ENCODE measurements around the gene TMEM120A.

Gene TMEM120A

GRCh38 chr7:75944507-75944906 lies 49.9 kb downstream of the TMEM120A start:
- no peak overlapping the region for H3K27ac ChIP-seq (ENCODE audit: low read depth, low read length)
- no peaks in the 10 kb centered on the region for H3K27me3 ChIP-seq (ENCODE audit: control insufficient read depth, insufficient read depth, low read length)
- no peak overlapping the region for H3K9ac ChIP-seq (ENCODE audit: low read length)
- H3K4me3 ChIP-seq (ENCODE audit: low read length), result no peak overlapping the region
- no peaks in the 10 kb centered on the region for H3K4me1 ChIP-seq (ENCODE audit: control insufficient read depth, insufficient read depth, low read length)
- H3K36me3 ChIP-seq (ENCODE audit: control insufficient read depth, insufficient read depth, low read length), result no peaks in the 10 kb centered on the region

GRCh38 chr7:75943864-75944263 lies 50.5 kb downstream of the TMEM120A start:
- H3K4me3 ChIP-seq (ENCODE audit: low read length), result no peak overlapping the region
- H3K4me1 ChIP-seq (ENCODE audit: control insufficient read depth, insufficient read depth, low read length), result no peaks in the 10 kb centered on the region
- H3K36me3 ChIP-seq (ENCODE audit: control insufficient read depth, insufficient read depth, low read length), result no peaks in the 10 kb centered on the region
- H3K27me3 ChIP-seq (ENCODE audit: control insufficient read depth, insufficient read depth, low read length), result no peaks in the 10 kb centered on the region
- no peak overlapping the region for H3K9ac ChIP-seq (ENCODE audit: low read length)
- H3K27ac ChIP-seq (ENCODE audit: low read depth, low read length), result no peak overlapping the region

GRCh38 chr7:75938921-75939320 lies 55.5 kb downstream of the TMEM120A start:
- no peak overlapping the region for H3K27ac ChIP-seq (ENCODE audit: low read depth, low read length)
- no peaks in the 10 kb centered on the region for H3K36me3 ChIP-seq (ENCODE audit: control insufficient read depth, insufficient read depth, low read length)
- H3K9ac ChIP-seq (ENCODE audit: low read length), result no peak overlapping the region
- H3K4me3 ChIP-seq (ENCODE audit: low read length), result no peak overlapping the region
- H3K27me3 ChIP-seq (ENCODE audit: control insufficient read depth, insufficient read depth, low read length), result no peaks in the 10 kb centered on the region
- H3K4me1 ChIP-seq (ENCODE audit: control insufficient read depth, insufficient read depth, low read length), result no peaks in the 10 kb centered on the region

GRCh38 chr7:75937958-75938786 lies 56.2 kb downstream of the TMEM120A start:
- H3K4me1 ChIP-seq (ENCODE audit: control insufficient read depth, insufficient read depth, low read length), result no peaks in the 10 kb centered on the region
- H3K4me3 ChIP-seq (ENCODE audit: low read length), result no peak overlapping the region
- no peaks in the 10 kb centered on the region for H3K27me3 ChIP-seq (ENCODE audit: control insufficient read depth, insufficient read depth, low read length)
- H3K27ac ChIP-seq (ENCODE audit: low read depth, low read length), result no peak overlapping the region
- no peak overlapping the region for H3K9ac ChIP-seq (ENCODE audit: low read length)
- H3K36me3 ChIP-seq (ENCODE audit: control insufficient read depth, insufficient read depth, low read length), result no peaks in the 10 kb centered on the region
